Activated naive CD4-positive, alpha-beta T cell treated with anti-CD3 and anti-CD28 coated beads, Interleukin-2, amount 50 U/mL, for 72 hours (primary cell): ENCODE results near the gene PIF1. TPM values are rescaled to one million over a fixed set of nuclear protein-coding genes. Genes with fewer than 3 reads are reported as not detected.

Experiments used
- ATAC-seq, 2 donors: fragments of 150-1000 bp; cut with Tn5 transposase; 2 replicates each; pipeline ENCODE4 v1.10.0; 2021; ENCODE audit warnings: mild to moderate bottlenecking in 2 of 2, moderate library complexity in 2 of 2
- DNase-seq, 2 donors: peaks; one replicate each; pipeline ENCODE4 v3.0.0; 2021 to 2022; ENCODE audit warnings: low spot score in 2 of 2
- H3K27ac Mint-ChIP-seq, 2 donors: one replicate each; pipeline ENCODE4 v1.8.0; 2022; ENCODE audit warnings: mild to moderate bottlenecking in 2 of 2, mixed read lengths in 2 of 2
- H3K36me3 Mint-ChIP-seq, 2 donors: one replicate each; pipeline ENCODE4 v1.8.0; 2022; ENCODE audit warnings: mixed read lengths in 2 of 2
- H3K9me3 Mint-ChIP-seq, 2 donors: one replicate each; pipeline ENCODE4 v1.8.0; 2022; ENCODE audit warnings: mixed read lengths in 2 of 2
- total RNA-seq, 2 donors: library from RNA; stranded (reverse); gene quantifications; one replicate each; pipeline ENCODE4 v1.2.3, GENCODE V29; 2022

Gene PIF1
- 10 to 100 TPM; 47.5 to 56.0 TPM for total RNA-seq

- peak; percentile 87 to 89 for DNase-seq
- H3K36me3 Mint-ChIP-seq: peaks cover 6 to 28% of the 10 kb centered on the region in 2 donors
- H3K27ac Mint-ChIP-seq: peak within 1 kb of the TSS; percentile 81 to 86
- ATAC-seq: peak; percentile 94 to 97
- no peaks in the 10 kb centered on the region for H3K9me3 Mint-ChIP-seq
These were observed at the start of gene PIF1 for GRCh38 chr15:64825431-64826294. PIF1 (minus strand) TSS chr15:64825647; CDS start chr15:64824335, 1,312 bp downstream.

- H3K27ac Mint-ChIP-seq: no peak overlapping the region
- DNase-seq (no peak), ATAC-seq (no peak)
- H3K9me3 Mint-ChIP-seq: no peaks in the 10 kb centered on the region
- H3K36me3 Mint-ChIP-seq: no peaks in the 10 kb centered on the region
These were observed 44.9 kb upstream of the PIF1 start for GRCh38 chr15:64870353-64870752.

GRCh38 chr15:64869501-64869900 is 44.1 kb upstream of the PIF1 start:
- H3K36me3 Mint-ChIP-seq: no peaks in the 10 kb centered on the region
- no peaks in the 10 kb centered on the region for H3K9me3 Mint-ChIP-seq
- H3K27ac Mint-ChIP-seq: no peak overlapping the region
- DNase-seq (no peak), ATAC-seq (no peak)

- ATAC-seq (no peak), DNase-seq (no peak)
- Mint-ChIP-seq H3K27ac (no peak overlapping the region), H3K9me3 (no peaks in the 10 kb centered on the region), H3K36me3 (no peaks in the 10 kb centered on the region)
These were observed 40.6 kb upstream of the PIF1 start for GRCh38 chr15:64865998-64866520.

- ATAC-seq: peak in 1 of 2 donors; percentile 28
- Mint-ChIP-seq H3K36me3 (no peaks in the 10 kb centered on the region), H3K9me3 (no peaks in the 10 kb centered on the region), H3K27ac (peak overlapping the region in 1 of 2 donors; percentile 44)
- no peak for DNase-seq
These were observed 39.9 kb upstream of the PIF1 start for GRCh38 chr15:64865126-64865997.

- no peaks in the 10 kb centered on the region for H3K36me3 Mint-ChIP-seq
- DNase-seq (no peak), ATAC-seq (no peak)
- peak overlapping the region in 1 of 2 donors; percentile 94 for H3K27ac Mint-ChIP-seq
- H3K9me3 Mint-ChIP-seq: no peaks in the 10 kb centered on the region
These were observed 38.6 kb upstream of the PIF1 start for GRCh38 chr15:64864068-64864467.

- H3K27ac Mint-ChIP-seq: peak overlapping the region; percentile 66 to 82
- H3K36me3 Mint-ChIP-seq: no peaks in the 10 kb centered on the region
- no peaks in the 10 kb centered on the region for H3K9me3 Mint-ChIP-seq
These were observed 37.0 kb upstream of the PIF1 start for GRCh38 chr15:64862408-64862807.

GRCh38 chr15:64861960-64862359 is 36.5 kb upstream of the PIF1 start:
- Mint-ChIP-seq H3K9me3 (no peaks in the 10 kb centered on the region), H3K36me3 (no peaks in the 10 kb centered on the region), H3K27ac (peak overlapping the region; percentile 66 to 82)
- ATAC-seq (no peak), DNase-seq (no peak)

More at GRCh38 chr15:64862408-64862807, 37.0 kb upstream of the PIF1 start:
- no peak for DNase-seq
- no peak for ATAC-seq

GRCh38 chr15:64861331-64861730 is 35.9 kb upstream of the PIF1 start:
- no peak for ATAC-seq
- Mint-ChIP-seq H3K36me3 (no peaks in the 10 kb centered on the region), H3K9me3 (no peaks in the 10 kb centered on the region)

GRCh38 chr15:64859226-64859625 is 33.8 kb upstream of the PIF1 start:
- H3K36me3 Mint-ChIP-seq: peaks cover 0 to 5% of the 10 kb centered on the region in 2 donors
- no peak for DNase-seq
- H3K27ac Mint-ChIP-seq: no peak overlapping the region
- no peak for ATAC-seq
- no peaks in the 10 kb centered on the region for H3K9me3 Mint-ChIP-seq

More at GRCh38 chr15:64861331-64861730, 35.9 kb upstream of the PIF1 start:
- peak overlapping the region; percentile 66 to 82 for H3K27ac Mint-ChIP-seq
- DNase-seq: no peak

GRCh38 chr15:64858021-64858575 is 32.7 kb upstream of the PIF1 start:
- H3K36me3 Mint-ChIP-seq: peaks cover 0 to 6% of the 10 kb centered on the region in 2 donors
- no peak for ATAC-seq
- H3K27ac Mint-ChIP-seq: no peak overlapping the region
- no peak for DNase-seq
- no peaks in the 10 kb centered on the region for H3K9me3 Mint-ChIP-seq

- Mint-ChIP-seq H3K36me3 (peaks cover 0 to 6% of the 10 kb centered on the region in 2 donors), H3K9me3 (no peaks in the 10 kb centered on the region), H3K27ac (peak overlapping the region; percentile 71 to 88)
- ATAC-seq (no peak), DNase-seq (no peak)
These were observed 32.0 kb upstream of the PIF1 start for GRCh38 chr15:64857421-64857820.

- no peaks in the 10 kb centered on the region for H3K9me3 Mint-ChIP-seq
- ATAC-seq (no peak), DNase-seq (no peak)
- H3K36me3 Mint-ChIP-seq: peaks cover 0 to 6% of the 10 kb centered on the region in 2 donors
- peak overlapping the region; percentile 1 to 71 for H3K27ac Mint-ChIP-seq
These were observed 31.1 kb upstream of the PIF1 start for GRCh38 chr15:64856429-64857145.

- peak overlapping the region; percentile 71 to 74 for H3K27ac Mint-ChIP-seq
- peaks cover 0 to 10% of the 10 kb centered on the region in 2 donors for H3K36me3 Mint-ChIP-seq
- H3K9me3 Mint-ChIP-seq: no peaks in the 10 kb centered on the region
- no peak for ATAC-seq
- no peak for DNase-seq
These were observed 29.9 kb upstream of the PIF1 start for GRCh38 chr15:64855205-64855975.

- DNase-seq (no peak), ATAC-seq (no peak)
- no peaks in the 10 kb centered on the region for H3K9me3 Mint-ChIP-seq
- H3K27ac Mint-ChIP-seq: peak overlapping the region in 1 of 2 donors; percentile 65
- H3K36me3 Mint-ChIP-seq: peaks cover 0 to 12% of the 10 kb centered on the region in 2 donors
These were observed 29.1 kb upstream of the PIF1 start for GRCh38 chr15:64854526-64854925.
